Adipose tissue (tissue), 3 donors: ENCODE measurements around the gene LMOD1. TPM values are rescaled to one million over a fixed set of nuclear protein-coding genes. Genes with fewer than 3 reads are reported as not detected.
"Not testable (repeated sequence)": the region's sequence is repeated elsewhere in the genome, so short reads cannot be mapped to it uniquely, and the experiment has no call there.

Experiments
- H3K27ac ChIP-seq: one replicate; pipeline ENCODE4 v1.5.1; 2013; ENCODE audit warnings: low read depth, low read length
- WGBS, 3 donors: extraction: QIAGEN DNeasy Blood & Tissue Kit; methylation state at CpG; one replicate each; pipeline ENCODE4 v1.1.7; 2013; 5-methylcytosine and 5-hydroxymethylcytosine counted together
- polyA plus RNA-seq, 3 donors: library from polyadenylated mRNA; stranded (reverse); fragments of 200-250 nt; gene quantifications; one replicate each; pipeline ENCODE4 v1.2.3, GENCODE V29; 2013
- donor health status: healthy with polysubstance abuse.
- donor health status: Bipolar disorder and iron deficiency.
- donor health status: healthy.

Gene LMOD1
- polyA plus RNA-seq, 3 donors, result 3.3 to 102 (median 21.8) TPM

DNA sequence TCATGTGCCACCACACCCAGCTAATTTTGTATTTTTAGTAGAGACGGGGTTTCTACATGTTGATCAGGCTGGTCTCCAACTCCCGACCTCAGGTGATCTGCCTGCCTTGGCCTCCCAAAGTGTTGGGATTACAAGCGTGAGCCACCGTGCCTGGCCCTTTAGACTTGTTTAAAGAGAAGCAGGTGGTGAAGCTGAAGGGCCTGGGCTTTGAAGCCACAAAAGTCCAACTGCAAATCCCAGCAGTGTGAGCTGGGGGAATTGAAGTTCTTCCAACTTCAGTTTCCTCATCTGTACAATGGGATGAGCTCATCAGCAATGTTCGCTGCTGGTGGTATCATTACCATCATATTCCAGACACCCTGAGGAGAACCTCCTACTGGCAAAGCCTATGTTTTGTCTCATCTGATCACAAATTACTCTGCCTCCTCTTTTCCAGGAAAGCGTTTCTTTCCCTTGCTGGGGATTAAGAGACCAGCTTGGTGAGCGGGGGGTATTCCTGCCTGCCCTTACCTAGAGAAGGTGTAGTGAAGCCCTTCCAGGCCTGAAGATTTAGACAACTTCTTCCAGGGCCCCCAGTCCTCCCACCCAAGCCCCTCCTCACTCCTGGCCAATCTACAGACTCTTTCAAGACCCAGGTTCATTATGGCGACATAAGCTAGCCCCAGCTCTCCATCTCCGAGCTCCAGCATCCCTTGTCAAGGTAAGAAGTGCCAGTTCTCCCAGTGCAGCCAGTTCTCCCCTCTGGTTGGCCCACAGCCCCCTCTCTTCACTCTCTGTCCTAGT lies 60.1 kb downstream of the LMOD1 start:
- H3K27ac ChIP-seq, result no peak overlapping the region
- WGBS, 3 donors, result 85 to 91% (median 89%) methylated on average over 9 of the region's 9 CpGs

GRCh38 chr1:201885531-201886075 lies 60.7 kb downstream of the LMOD1 start:
- 84 to 90% (median 89%) methylated on average over 6 of the region's 6 CpGs for WGBS, 3 donors
- H3K27ac ChIP-seq, result no peak overlapping the region

DNA sequence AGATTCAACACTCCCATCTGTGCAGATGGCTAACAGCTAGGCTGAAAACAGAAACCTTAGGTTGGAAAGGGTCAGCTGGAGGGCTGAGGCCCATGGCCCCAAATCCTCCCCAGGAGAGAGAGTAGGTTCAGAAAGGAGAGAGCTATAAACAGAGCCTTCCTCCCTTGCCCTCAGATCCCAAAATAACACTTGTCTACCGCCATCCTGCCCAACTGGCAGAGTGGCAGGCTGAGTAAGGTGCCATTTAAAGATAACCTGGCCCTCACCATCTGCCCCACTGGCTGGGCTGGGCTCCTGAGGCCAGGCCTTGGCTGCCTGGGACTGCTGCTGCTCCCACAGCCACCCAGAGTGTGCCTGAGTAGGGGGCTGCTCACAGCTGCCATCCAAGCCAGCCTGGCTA lies 61.9 kb downstream of the LMOD1 start:
- whole genome bisulfite sequencing, 3 donors, result 46 to 67% (median 62%) methylated on average over 1 of the region's 1 CpG
- H3K27ac ChIP-seq, result no peak overlapping the region

DNA sequence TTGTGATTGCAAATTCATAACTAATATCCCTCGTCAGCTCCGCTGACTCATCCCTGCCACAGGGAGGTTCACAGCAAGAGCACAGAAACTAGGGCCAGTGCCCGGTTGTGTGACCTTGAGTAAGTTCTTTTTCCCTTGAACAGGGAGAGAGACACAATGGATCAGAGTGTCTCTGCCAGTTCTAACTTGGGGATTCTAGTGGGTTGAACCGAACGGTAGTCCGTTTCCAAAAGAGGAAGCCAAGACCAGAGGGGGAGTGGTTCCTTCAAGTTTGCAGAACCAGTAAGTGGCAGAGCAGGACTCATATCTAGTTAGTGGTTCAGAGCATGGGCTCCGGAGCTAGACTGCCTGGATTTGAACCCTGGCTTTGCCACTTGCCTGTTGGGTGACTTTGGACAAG lies 62.6 kb downstream of the LMOD1 start:
- no peak overlapping the region for H3K27ac ChIP-seq
- WGBS, 3 donors, result 15 to 16% (median 16%) methylated on average over 7 of the region's 7 CpGs

- no peak overlapping the region for H3K27ac ChIP-seq
- WGBS, 3 donors, result 81 to 89% (median 88%) methylated on average over 3 of the region's 3 CpGs
These were observed 63.1 kb downstream of the LMOD1 start for GRCh38 chr1:201883266-201883665.

GRCh38 chr1:201882665-201883132 lies 63.6 kb downstream of the LMOD1 start:
- no peak overlapping the region for H3K27ac ChIP-seq
- WGBS, 3 donors, result 41 to 82% (median 64%) methylated on average over 2 of the region's 2 CpGs

- H3K27ac ChIP-seq, result no peak overlapping the region
- WGBS, 3 donors, result 75 to 87% (median 85%) methylated on average over 1 of the region's 1 CpG
These were observed 64.7 kb downstream of the LMOD1 start for GRCh38 chr1:201881617-201882016.

GRCh38 chr1:201880928-201881571 lies 65.3 kb downstream of the LMOD1 start:
- no peak overlapping the region for H3K27ac ChIP-seq
- WGBS, 3 donors, result 62 to 73% (median 70%) methylated on average over 6 of the region's 6 CpGs

GRCh38 chr1:201877877-201878401 lies 68.4 kb downstream of the LMOD1 start:
- WGBS, 3 donors, result 37 to 59% (median 49%) methylated on average over 6 of the region's 6 CpGs
- H3K27ac ChIP-seq, result no peak overlapping the region

DNA sequence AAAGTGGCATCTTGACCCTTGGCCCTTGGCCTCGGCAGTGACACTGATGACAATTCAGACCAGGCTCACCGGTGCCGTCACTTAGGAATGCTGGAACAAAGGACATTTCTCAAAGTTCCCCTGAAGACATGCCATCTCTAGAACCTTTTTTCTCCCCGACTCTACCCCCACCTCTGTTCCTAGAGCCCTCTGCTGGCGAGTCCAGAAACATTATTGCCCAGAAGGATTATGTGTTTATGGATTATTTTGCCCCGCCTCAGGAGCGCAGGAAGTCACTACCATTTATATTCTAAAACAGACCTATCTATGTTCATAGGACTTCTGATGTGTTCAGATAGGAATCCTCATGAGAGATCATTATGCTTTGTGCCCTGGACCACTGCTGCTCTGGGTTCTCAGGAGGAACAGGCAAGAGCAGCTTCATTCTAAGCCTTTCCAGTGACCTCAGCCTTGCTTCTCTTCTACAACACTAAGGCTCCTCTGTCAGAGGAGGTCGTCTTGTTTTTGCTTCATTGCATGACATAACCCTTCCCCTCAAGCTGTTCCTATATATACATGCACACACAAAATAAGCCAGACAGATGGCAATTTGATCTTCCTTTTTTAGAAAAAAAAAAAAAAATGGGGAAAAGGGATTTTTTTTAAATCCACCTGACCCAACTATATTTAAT lies 70.1 kb downstream of the LMOD1 start:
- H3K27ac ChIP-seq, result no peak overlapping the region
- 68 to 75% (median 71%) methylated on average over 8 of the region's 8 CpGs for WGBS, 3 donors

GRCh38 chr1:201874672-201875071 lies 71.7 kb downstream of the LMOD1 start:
- no peak overlapping the region for H3K27ac ChIP-seq
- WGBS, 3 donors, result 94 to 100% (median 100%) methylated on average over 1 of the region's 1 CpG

DNA sequence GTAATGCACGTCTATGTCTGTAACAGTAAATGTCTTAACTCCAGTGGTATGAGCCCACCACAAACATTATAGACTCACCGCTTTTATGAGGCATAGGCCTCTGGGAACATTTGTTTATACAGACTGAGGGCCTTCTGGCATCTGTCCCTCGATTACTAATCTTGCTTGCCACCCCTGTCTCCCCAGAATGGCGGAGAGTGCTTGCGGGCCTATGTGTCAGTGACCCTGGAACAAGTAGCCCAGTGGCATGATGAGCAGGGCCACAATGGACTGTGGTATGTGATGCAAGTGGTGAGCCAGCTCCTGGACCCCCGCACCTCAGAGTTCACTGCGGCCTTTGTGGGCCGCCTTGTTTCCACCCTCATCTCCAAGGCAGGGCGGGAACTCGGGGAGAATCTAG lies 76.0 kb downstream of the LMOD1 start:
- 90 to 96% (median 93%) methylated on average over 10 of the region's 10 CpGs for WGBS, 3 donors
- H3K27ac ChIP-seq, result no peak overlapping the region

GRCh38 chr1:201861448-201861847 lies 84.9 kb downstream of the LMOD1 start:
- H3K27ac ChIP-seq, result no peak overlapping the region
- 85 to 91% (median 89%) methylated on average over 7 of the region's 7 CpGs for WGBS, 3 donors

GRCh38 chr1:201859424-201859823 lies 86.9 kb downstream of the LMOD1 start:
- 80 to 91% (median 82%) methylated on average over 5 of the region's 5 CpGs for whole genome bisulfite sequencing, 3 donors

DNA sequence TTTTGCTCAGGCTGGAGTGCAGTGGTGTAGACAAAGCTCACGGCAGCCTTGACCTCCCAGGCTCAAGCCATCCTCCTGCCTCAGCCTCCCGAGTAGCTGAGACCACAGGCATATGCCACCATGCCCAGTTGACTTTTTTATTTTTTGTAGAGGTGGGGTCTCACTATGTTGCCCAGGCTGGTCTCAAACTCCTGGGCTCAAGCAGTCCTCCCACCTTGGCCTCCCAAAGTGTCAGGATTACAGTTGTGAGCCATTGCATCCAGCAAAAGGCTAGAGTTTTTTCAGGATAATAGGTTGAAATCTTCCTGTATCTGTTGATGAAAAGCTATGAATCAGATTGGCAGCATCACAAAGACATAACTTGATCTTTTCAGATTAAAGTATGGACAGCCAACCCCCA lies 89.6 kb downstream of the LMOD1 start:
- 97 to 100% (median 98%) methylated on average over 2 of the region's 2 CpGs for WGBS, 3 donors
- not testable (repeated sequence) for H3K27ac ChIP-seq

More at GRCh38 chr1:201859424-201859823, 86.9 kb downstream of the LMOD1 start:
- no peak overlapping the region for H3K27ac ChIP-seq

- H3K27ac ChIP-seq, result no peak overlapping the region
- WGBS, 3 donors, result 91 to 96% (median 94%) methylated on average over 1 of the region's 1 CpG
These were observed 94.4 kb downstream of the LMOD1 start for GRCh38 chr1:201851949-201852348.

- H3K27ac ChIP-seq, result no peak overlapping the region
- WGBS, 3 donors, result 25 to 45% (median 31%) methylated on average over 1 of the region's 1 CpG
These were observed 96.3 kb downstream of the LMOD1 start for GRCh38 chr1:201850053-201850397.

DNA sequence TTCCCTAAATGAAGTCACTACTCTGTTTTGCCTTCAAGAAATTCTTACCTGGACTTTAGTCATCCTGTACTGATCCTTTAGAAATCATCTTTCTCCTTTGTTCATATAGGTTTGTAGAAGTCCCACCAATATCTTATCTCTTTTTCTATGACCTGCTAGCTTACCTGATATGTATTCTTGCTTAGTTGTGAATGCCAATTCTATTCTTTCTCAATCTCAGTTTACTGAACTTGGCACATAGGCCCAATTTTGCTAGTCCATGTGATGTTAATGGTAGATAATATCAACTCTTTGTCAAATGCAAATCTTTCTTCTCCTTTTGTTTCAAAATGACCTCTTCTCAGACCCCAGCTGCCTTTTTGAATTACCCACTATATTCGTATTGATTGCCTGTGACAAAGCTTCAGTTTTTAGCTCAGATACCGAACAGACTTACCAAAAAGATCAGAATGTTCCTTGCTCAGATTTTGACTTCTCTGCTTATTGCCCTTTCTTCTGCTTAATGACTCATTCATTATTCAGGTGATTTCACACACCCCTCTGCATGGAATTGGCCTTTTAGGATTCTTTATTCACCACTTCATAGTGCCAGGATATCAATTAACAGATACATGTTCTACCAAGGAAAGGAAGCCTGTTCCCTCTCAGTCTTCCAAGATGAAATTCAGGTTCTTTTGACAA lies 96.8 kb downstream of the LMOD1 start:
- no peak overlapping the region for H3K27ac ChIP-seq
- 82 to 85% (median 82%) methylated on average over 2 of the region's 2 CpGs for WGBS, 3 donors
